Measurements from ENCODE around the gene ADSS2.
"Not testable (repeated sequence)": the region's sequence is repeated elsewhere in the genome, so short reads cannot be mapped to it uniquely, and the experiment has no call there.

ADSS2 gene

DNA sequence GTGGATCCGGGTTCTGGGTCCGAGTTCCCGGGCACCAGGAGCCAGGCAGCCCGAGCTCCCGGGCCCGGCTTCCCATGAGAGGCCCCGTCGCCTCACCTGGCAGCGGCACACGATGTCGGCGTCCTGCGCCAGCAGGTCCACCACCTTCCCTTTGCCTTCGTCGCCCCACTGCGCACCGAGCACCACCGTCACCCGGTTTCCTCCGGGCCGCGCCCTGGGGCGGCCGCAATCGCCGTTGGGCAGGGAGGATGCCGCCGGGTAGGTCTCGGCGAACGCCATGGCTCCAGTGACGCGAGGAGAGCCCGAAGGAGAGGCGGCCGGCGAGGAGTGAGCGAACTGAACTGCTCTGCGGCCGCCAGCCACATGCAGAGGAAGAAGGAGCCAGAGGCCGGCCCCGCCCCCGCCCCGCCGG lies at the start of gene ADSS2:
Gene ADSS2 (minus strand): TSS at position 371 of the 412 bp plus-strand sequence. CDS start 92 bp downstream, at position 279.
- H3K27me3 ChIP-seq (ENCODE audit: insufficient read depth, low read depth, severe bottlenecking): no peaks in the 10 kb centered on the region
- H3K9me3 ChIP-seq (ENCODE audit: severe bottlenecking): peaks cover 6% of the 10 kb centered on the region
- no peak for DNase-seq
- H3K4me3 ChIP-seq (ENCODE audit: low read depth, low read length): peak within 1 kb of the TSS; percentile 100
- TF ChIP-seq, protein P1, sequence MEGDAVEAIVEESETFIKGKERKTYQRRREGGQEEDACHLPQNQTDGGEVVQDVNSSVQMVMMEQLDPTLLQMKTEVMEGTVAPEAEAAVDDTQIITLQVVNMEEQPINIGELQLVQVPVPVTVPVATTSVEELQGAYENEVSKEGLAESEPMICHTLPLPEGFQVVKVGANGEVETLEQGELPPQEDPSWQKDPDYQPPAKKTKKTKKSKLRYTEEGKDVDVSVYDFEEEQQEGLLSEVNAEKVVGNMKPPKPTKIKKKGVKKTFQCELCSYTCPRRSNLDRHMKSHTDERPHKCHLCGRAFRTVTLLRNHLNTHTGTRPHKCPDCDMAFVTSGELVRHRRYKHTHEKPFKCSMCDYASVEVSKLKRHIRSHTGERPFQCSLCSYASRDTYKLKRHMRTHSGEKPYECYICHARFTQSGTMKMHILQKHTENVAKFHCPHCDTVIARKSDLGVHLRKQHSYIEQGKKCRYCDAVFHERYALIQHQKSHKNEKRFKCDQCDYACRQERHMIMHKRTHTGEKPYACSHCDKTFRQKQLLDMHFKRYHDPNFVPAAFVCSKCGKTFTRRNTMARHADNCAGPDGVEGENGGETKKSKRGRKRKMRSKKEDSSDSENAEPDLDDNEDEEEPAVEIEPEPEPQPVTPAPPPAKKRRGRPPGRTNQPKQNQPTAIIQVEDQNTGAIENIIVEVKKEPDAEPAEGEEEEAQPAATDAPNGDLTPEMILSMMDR (IDR thresholded peaks at IDR 0.05; ENCODE audit: low read depth, low read length): no peak
- peak within 1 kb of the TSS; percentile 89 for H3K27ac ChIP-seq
- peaks cover 6% of the 10 kb centered on the region for H3K36me3 ChIP-seq

DNA sequence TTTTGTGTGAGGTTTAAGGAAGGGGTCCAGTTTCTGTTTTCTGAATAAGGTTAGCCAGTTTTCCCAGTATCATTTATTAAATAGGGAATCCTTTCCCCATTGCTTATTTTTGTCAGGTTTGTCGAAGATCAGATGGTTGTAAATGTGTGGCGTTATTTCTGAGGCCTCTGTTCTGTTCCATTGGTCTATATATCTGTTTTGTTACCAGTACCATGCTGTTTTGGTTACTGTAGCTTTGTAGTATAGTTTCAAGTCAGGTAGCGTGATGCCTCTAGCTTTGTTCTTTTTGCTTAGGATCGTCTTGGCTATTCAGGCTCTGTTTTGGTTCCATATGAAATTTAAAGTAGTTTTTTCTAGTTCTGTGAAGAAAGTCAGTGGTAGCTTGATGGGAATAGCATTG lies 48.8 kb upstream of the ADSS2 start:
- not testable (repeated sequence) for H3K9me3 ChIP-seq (ENCODE audit: severe bottlenecking); DNase-seq; H3K36me3 ChIP-seq; H3K27ac ChIP-seq; H3K4me3 ChIP-seq (ENCODE audit: low read depth, low read length); H3K27me3 ChIP-seq (ENCODE audit: insufficient read depth, low read depth, severe bottlenecking)

DNA sequence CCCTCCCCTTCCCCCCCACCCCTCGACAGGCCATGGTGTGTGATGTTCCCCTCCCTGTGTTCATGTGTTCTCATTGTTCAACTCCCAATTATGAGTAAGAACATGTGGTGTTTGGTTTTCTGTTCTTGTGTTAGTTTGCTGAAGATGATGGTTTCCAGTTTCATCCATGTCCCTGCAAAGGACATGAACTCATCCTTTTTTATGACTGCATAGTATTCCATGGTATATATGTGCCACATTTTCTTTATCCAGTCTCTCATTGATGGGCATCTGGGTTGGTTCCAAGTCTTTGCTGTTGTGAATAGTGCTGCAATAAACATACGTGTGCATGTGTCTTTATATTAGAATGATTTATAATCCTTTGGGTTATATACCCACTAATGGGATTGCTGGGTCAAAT lies 47.8 kb upstream of the ADSS2 start:
- H3K9me3 ChIP-seq (ENCODE audit: severe bottlenecking); DNase-seq; H3K36me3 ChIP-seq; H3K4me3 ChIP-seq (ENCODE audit: low read depth, low read length); H3K27me3 ChIP-seq (ENCODE audit: insufficient read depth, low read depth, severe bottlenecking); H3K27ac ChIP-seq: not testable (repeated sequence)

DNA sequence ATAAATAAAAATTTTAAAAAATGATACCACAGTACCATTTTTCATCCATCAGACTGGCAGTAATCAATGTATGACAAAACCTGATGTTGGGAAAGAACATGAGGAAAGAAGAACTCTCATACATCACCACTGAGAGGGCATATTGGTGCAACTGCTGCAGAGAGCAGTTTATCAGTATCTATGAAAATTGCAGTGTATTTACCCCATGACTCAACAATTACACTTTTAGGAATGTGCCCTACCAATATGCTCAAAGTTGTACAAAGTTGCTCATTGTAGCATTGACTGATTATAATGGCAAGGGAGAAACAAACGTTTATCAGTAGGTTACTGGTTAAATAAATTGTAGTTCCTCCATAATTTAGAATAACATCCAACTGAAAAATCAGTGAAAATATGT lies 46.1 kb upstream of the ADSS2 start:
- Histone ChIP-seq H3K9me3 (ENCODE audit: severe bottlenecking) (no peaks in the 10 kb centered on the region), H3K4me3 (ENCODE audit: low read depth, low read length) (no peak overlapping the region), H3K27ac (no peak overlapping the region), H3K36me3 (no peaks in the 10 kb centered on the region), H3K27me3 (ENCODE audit: insufficient read depth, low read depth, severe bottlenecking) (no peaks in the 10 kb centered on the region)
- no peak for DNase-seq
- TF ChIP-seq, protein P1 (IDR thresholded peaks at IDR 0.05; ENCODE audit: low read depth, low read length): no peak

DNA sequence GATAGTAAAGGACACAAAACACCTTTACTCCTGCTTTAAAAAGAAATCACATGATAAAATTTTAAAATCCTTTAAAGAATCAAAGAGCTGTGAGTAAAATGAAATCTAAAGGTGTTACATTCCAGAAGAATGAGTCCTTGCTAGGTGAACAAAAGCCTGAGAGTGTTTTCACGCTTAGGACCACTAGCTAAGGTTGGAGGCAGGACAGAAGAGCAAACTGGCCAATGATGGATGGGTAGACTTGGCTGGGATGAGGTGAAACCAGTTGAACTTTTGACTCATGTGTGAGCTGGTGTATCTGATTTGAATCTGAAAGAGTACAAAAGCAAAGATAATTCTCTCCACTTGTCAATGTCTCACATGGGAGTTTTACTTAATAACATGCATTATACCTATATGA lies 44.5 kb upstream of the ADSS2 start:
- Histone ChIP-seq H3K9me3 (ENCODE audit: severe bottlenecking) (no peaks in the 10 kb centered on the region), H3K4me3 (ENCODE audit: low read depth, low read length) (no peak overlapping the region), H3K36me3 (no peaks in the 10 kb centered on the region), H3K27me3 (ENCODE audit: insufficient read depth, low read depth, severe bottlenecking) (no peaks in the 10 kb centered on the region), H3K27ac (no peak overlapping the region)
- DNase-seq: no peak
- TF ChIP-seq, protein P1 (IDR thresholded peaks at IDR 0.05; ENCODE audit: low read depth, low read length): no peak

DNA sequence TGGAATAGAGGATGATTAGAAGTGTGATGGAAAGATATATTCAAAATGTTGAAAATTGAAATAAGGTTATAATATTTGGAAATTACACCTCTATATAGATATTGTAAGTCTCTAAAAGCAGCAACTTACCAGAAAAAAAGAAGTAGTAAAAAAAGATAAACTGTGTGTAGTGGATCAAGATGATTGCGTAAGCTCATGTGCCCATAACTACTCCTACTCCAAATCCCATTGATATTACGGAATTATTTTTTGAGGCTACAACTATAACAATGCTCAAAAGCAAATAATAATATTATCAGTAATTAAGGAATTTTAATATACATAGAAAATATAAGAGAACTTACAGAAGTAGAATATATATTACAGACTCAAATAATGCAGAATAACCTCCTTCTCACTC lies 42.9 kb upstream of the ADSS2 start:
- no peaks in the 10 kb centered on the region for H3K36me3 ChIP-seq
- H3K27me3 ChIP-seq (ENCODE audit: insufficient read depth, low read depth, severe bottlenecking): no peaks in the 10 kb centered on the region
- H3K9me3 ChIP-seq (ENCODE audit: severe bottlenecking): no peaks in the 10 kb centered on the region
- no peak for DNase-seq
- H3K27ac ChIP-seq: no peak overlapping the region
- H3K4me3 ChIP-seq (ENCODE audit: low read depth, low read length): no peak overlapping the region
- TF ChIP-seq, protein P1 (IDR thresholded peaks at IDR 0.05; ENCODE audit: low read depth, low read length): no peak

DNA sequence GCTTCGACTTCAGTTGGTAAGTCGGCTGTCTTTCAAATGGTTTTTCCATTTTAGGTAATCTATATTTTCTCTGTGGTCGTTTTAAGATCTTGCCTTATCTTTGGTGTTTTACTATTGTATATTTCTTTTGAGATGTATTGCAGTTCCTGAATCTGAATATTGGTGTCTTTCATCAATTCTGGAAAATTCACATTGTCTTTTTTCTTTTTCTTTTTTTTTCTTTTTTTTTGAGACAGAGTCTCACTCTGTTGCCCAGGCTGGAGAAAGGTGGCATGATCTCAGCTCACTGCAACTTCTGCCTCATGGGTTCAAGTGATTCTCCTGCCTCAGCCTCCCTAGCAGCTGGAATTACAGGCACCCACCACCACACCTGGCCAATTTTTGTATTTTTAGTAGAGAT lies 33.3 kb upstream of the ADSS2 start:
- H3K27me3 ChIP-seq (ENCODE audit: insufficient read depth, low read depth, severe bottlenecking): not testable (repeated sequence)

More for the DNA sequence above, 33.3 kb upstream of the ADSS2 start:
- not testable (repeated sequence) for H3K4me3 ChIP-seq (ENCODE audit: low read depth, low read length); DNase-seq; H3K9me3 ChIP-seq (ENCODE audit: severe bottlenecking); H3K27ac ChIP-seq; H3K36me3 ChIP-seq
